ENCODE measurements around the gene TBCEL. TPM values are rescaled to one million over a fixed set of nuclear protein-coding genes. Genes with fewer than 3 reads are reported as not detected.
A peak's percentile ranks its signal among the peaks of the same experiment; 100 is the strongest.

The TBCEL gene
- total and polyA plus RNA-seq, 8 donors: 3.3 to 19.4 (median 11.3) TPM

DNA sequence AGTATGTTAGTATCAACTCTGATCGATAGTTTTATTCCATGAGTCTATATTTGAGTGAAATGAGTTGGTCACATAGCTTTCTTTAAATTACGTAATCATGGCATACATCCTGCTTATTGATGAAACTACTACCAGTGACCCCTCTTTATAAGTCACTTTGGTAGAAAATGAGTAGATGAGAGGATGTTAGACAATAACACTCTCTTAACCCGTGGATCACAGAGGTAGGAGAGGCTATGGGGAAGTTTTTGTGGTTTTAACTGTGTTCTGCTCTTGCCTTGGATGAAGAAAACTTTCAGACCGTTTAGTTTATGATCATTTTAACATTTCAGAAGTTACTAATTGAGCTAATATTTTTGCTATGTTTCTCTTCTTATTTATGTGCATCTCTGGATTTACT, 34.0 kb downstream of the TBCEL start:
- intact Hi-C loops (cut with DNase I): no loop called here
- no peak for FAIRE-seq
- TF ChIP-seq, protein P1, sequence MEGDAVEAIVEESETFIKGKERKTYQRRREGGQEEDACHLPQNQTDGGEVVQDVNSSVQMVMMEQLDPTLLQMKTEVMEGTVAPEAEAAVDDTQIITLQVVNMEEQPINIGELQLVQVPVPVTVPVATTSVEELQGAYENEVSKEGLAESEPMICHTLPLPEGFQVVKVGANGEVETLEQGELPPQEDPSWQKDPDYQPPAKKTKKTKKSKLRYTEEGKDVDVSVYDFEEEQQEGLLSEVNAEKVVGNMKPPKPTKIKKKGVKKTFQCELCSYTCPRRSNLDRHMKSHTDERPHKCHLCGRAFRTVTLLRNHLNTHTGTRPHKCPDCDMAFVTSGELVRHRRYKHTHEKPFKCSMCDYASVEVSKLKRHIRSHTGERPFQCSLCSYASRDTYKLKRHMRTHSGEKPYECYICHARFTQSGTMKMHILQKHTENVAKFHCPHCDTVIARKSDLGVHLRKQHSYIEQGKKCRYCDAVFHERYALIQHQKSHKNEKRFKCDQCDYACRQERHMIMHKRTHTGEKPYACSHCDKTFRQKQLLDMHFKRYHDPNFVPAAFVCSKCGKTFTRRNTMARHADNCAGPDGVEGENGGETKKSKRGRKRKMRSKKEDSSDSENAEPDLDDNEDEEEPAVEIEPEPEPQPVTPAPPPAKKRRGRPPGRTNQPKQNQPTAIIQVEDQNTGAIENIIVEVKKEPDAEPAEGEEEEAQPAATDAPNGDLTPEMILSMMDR (IDR thresholded peaks at IDR 0.05): no peak
- no peak overlapping the region for H3K4me3 ChIP-seq
- WGBS, 2 donors: 83 to 89% methylated on average over 4 of the region's 4 CpGs
- H3K4me1 ChIP-seq: no peaks in the 10 kb centered on the region
- no peak overlapping the region for H3K27ac ChIP-seq
- no peak for ATAC-seq
- H3K36me3 ChIP-seq: peaks cover 0 to 23% (median 7%) of the 10 kb centered on the region in 3 donors
- no peaks in the 10 kb centered on the region for H3K9me3 ChIP-seq
- DNase-seq: no peak
- H3K27me3 ChIP-seq: no peaks in the 10 kb centered on the region

DNA sequence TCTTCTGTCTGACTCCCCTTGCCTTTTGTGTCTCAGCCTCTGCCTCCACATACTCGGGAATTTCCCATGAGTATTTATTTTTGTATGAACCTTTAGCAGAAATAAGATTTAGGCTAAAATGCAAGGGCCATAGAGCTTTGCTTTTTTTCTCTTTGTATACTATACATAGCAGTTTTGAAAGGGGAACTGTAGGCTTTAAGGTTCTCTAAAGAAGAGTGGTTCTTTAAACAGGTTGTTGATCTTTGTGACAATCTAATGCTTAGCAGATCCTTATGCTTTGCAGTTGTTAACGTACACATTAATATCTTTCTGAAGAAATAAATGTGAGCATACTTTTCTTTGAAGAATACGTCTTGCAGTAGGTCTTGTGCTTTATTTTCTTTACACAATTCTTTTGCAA, 35.0 kb downstream of the TBCEL start:
- WGBS, 2 donors: 89 to 95% methylated on average over 3 of the region's 3 CpGs
- no peak for FAIRE-seq
- H3K27me3 ChIP-seq: no peaks in the 10 kb centered on the region
- TF ChIP-seq, protein P1 (IDR thresholded peaks at IDR 0.05): no peak
- intact Hi-C loops (cut with DNase I): no loop called here
- H3K36me3 ChIP-seq: peaks cover 0 to 18% (median 7%) of the 10 kb centered on the region in 3 donors
- ATAC-seq: no peak
- H3K4me1 ChIP-seq: no peaks in the 10 kb centered on the region
- H3K27ac ChIP-seq: no peak overlapping the region
- no peaks in the 10 kb centered on the region for H3K9me3 ChIP-seq
- no peak overlapping the region for H3K4me3 ChIP-seq
- no peak for DNase-seq

DNA sequence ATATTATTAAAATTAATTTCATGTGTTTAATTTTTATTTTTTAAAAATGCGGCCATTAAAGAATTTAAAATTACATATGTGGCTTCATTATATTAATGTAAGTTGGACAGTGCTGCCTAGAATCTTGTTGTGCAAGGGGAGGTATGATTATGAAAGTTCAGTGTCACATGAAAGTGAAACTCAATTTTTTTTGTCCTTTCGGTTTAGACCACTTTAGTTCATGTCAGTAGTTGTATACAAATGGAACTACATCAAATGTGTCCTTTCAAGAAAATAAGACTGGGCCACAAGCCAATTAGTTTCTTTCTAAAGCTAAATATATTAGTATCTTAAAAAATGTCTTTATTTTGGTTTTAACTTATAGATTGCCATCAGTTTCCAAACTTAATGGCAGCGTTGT, 35.7 kb downstream of the TBCEL start:
- Histone ChIP-seq H3K27me3 (no peaks in the 10 kb centered on the region), H3K4me1 (no peaks in the 10 kb centered on the region), H3K36me3 (peaks cover 0 to 13% (median 7%) of the 10 kb centered on the region in 3 donors), H3K27ac (no peak overlapping the region), H3K4me3 (no peak overlapping the region), H3K9me3 (no peaks in the 10 kb centered on the region)
- TF ChIP-seq, protein P1 (IDR thresholded peaks at IDR 0.05): no peak
- intact Hi-C loops (cut with DNase I): no loop called here
- peak; percentile 70 for FAIRE-seq
- DNase-seq: no peak
- no peak for ATAC-seq
- WGBS, 2 donors: 93 to 96% methylated on average over 3 of the region's 3 CpGs

DNA sequence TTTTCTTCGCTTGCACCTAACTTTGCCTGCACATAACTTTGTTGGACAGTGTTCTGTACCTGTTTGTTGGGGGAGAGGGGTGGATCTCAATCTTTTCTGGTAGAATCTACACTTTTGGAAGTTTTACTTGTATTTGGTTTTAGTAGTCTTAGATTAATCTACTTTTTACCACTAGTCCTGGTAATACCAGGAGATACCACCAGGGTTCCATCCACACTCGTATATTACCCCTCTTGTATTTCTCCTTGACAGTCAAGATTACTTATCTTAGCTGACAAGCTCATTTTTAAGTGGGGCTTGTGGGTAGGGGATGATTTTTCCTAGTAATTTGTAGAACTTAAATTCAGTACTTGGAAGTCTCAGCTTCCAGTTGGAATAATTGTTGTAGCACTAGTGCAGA, 39.8 kb downstream of the TBCEL start:
- Histone ChIP-seq H3K4me1 (peaks cover 4 to 13% (median 13%) of the 10 kb centered on the region in 3 donors), H3K9me3 (no peaks in the 10 kb centered on the region), H3K27ac (no peak overlapping the region), H3K27me3 (no peaks in the 10 kb centered on the region), H3K4me3 (no peak overlapping the region), H3K36me3 (peaks cover 0 to 13% (median 0%) of the 10 kb centered on the region in 3 donors)
- FAIRE-seq: no peak
- intact Hi-C loops (cut with DNase I): no loop called here
- WGBS, 2 donors: 91% methylated on average over 2 of the region's 2 CpGs
- ATAC-seq: no peak
- TF ChIP-seq, protein P1 (IDR thresholded peaks at IDR 0.05): peak in 2 of 4 donors; percentile 14 to 15
- DNase-seq: no peak

DNA sequence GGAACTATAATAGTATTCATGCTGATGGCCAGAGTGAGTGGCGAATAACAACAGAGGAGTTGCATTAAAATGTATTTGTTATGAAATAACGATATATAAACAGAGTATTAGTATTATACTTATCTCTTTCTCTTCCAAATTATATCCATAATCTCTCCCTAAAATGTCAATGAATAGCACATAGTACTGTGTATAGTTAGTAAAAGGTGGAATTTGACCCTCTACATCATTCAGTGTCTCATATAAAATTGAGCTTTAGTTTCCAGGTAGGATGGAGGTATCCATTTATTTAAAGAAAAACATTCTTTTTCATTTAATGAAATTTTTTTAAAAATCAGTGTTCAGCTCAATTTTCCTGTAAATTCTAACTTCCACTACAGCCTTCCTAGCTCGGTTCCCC, 42.7 kb downstream of the TBCEL start:
- no peak overlapping the region for H3K27ac ChIP-seq
- TF ChIP-seq, protein P1 (IDR thresholded peaks at IDR 0.05): no peak
- H3K4me1 ChIP-seq: peaks cover 4 to 18% (median 13%) of the 10 kb centered on the region in 3 donors
- intact Hi-C loops (cut with DNase I): no loop called here
- H3K9me3 ChIP-seq: no peaks in the 10 kb centered on the region
- no peak for FAIRE-seq
- WGBS, 2 donors: 96% methylated on average over 3 of the region's 3 CpGs
- peaks cover 0 to 2% (median 0%) of the 10 kb centered on the region in 3 donors for H3K36me3 ChIP-seq
- H3K4me3 ChIP-seq: no peak overlapping the region
- no peak for DNase-seq
- ATAC-seq: no peak
- H3K27me3 ChIP-seq: no peaks in the 10 kb centered on the region

Data from pancreas (tissue), 10 donors.